ENCODE measurements around the gene DTD1.

- TF ChIP-seq CTCF (IDR thresholded peaks at IDR 0.05; ENCODE audit: insufficient read depth, low read length, poor library complexity, severe bottlenecking), result no peak
- TF ChIP-seq EZH2phosphoT487 (conservative IDR thresholded peaks at IDR 0.05; ENCODE audit: low read length), result no peak
These were observed 141.5 kb downstream of the DTD1 start for GRCh38 chr20:18729231-18729825.

Data from SU-DHL-6 (cell line).